Stimulated activated CD4-positive, alpha-beta T cell treated with anti-CD3 and anti-CD28 coated beads, Interleukin-2, amount 100 ng/mL, for 4 hours (primary cell): ENCODE measurements around the gene OR7A10.

Experiments used
- DNase-seq: peaks from one replicate; pipeline ENCODE4 v3.0.0-alpha.2; 2020; ENCODE audit warnings: low read depth

The OR7A10 gene

GRCh38 chr19:14848822-14849221 is at the start of gene OR7A10:
TSS of gene OR7A10 (minus strand) at chr19:14848922. CDS start at chr19:14841877, 7,045 bp downstream.
- DNase-seq: no peak

DNA sequence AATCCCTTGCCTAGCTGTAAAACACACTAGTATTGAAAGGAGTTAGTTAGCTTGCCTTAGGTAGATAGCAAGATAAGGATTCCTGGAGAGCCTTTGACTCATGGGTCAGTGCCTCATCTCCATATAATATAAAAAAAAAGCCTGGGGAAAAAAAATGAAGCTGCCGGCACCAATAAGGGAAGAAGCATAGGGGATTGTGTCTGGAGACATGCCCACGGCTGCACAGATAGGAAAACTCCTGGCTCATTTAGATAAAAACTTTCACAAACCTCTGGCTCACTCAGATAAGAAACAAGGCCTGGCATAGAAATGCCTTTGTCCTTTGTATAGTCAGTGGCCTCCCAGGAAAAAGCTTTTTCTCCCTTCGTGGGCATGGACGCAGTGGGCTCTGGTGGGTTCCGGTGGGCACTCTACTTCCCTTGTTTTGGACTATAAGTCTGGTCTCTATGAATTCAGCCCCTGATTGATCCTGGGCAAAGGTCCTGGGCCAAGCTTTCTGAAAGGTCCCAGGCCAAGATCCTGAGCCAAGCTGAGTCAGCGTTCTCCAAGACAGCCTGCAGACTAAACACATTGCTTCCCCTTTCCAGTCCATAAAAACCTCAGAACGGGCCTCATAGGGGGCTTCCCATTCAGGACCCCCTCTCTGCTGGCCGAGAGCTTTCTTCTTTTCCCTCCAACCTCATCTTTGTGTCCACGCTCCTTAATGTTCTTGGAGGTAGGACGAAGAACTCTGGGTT is 42.1 kb upstream of the OR7A10 start:
- no peak for DNase-seq

- DNase-seq: no peak
Observed at GRCh38 chr19:14889994-14890642, 41.4 kb upstream of the OR7A10 start.

DNA sequence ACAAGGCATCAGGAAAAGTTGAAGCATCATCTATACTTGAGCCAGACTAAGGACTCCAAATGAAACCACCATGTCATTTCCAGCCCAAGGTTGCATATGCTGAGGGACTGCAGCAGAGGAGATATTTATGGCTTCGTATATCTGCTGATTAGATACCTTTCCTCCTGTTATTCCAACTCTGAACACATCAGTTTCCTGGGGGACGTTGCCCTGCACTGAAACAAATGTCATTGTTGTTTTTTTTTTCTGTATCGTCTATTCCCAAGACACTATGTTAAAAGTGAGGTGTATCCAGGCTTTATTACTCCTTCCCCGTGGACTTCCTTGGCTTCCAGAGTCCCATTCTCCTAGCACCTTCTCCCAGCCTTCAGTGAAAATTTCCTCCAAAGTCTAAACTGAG is 37.3 kb upstream of the OR7A10 start, which contains the start of gene OR7A17:
Gene OR7A17 (minus strand): TSS at position 101 of the 400 bp plus-strand sequence. CDS start 4,777 bp downstream, outside the sequence.
- DNase-seq: no peak

DNA sequence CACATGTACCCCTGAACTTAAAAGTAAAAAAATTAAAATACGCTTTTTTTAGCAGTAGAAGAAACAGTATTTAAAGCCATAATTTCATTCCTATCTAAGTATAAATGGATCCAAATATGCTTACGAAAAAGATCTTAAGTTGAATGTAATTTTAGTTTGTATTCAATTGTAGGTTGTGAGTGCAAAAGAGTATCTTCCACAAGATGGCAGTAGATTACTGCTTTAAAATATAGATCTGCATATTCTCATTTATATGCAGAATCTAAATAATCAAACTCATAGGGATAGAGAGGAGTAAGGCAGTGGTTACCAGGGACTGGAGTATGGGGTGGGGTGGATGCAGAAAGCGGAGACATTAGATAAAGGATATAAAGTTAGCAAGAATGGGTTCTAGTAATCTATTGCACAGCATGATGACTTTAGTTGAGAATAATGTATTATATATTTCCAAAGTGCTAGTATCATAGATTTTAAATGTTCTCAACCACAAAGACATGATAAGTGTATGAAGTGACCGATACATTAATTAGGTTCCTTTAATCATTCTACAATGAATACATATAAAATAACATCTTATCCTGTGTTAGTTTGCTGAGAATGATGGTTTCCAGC is 23.0 kb upstream of the OR7A10 start:
- no peak for DNase-seq

GRCh38 chr19:14868497-14868896 is 19.8 kb upstream of the OR7A10 start:
- no peak for DNase-seq

DNA sequence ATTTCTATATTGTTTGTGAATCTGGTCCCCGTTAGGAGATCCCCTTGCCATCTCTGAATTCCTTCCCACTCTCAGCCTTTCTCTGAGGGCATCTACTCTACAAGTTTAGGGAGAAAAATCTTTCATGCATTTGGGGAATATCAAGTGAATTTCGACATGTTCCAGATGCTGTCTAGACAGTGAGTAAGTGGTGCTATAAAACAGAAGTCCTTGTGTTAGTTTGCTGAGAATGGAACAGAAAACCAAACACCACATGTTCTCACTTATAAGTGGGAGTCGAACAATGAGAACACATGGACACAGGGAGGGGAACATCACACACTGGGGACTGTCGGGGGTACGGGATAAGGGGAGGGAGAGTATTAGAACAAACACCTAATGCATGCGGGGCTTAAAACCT is 5.1 kb downstream of the OR7A10 start:
- DNase-seq: no peak

GRCh38 chr19:14843169-14843568 is 5.6 kb downstream of the OR7A10 start:
- DNase-seq: no peak

DNA sequence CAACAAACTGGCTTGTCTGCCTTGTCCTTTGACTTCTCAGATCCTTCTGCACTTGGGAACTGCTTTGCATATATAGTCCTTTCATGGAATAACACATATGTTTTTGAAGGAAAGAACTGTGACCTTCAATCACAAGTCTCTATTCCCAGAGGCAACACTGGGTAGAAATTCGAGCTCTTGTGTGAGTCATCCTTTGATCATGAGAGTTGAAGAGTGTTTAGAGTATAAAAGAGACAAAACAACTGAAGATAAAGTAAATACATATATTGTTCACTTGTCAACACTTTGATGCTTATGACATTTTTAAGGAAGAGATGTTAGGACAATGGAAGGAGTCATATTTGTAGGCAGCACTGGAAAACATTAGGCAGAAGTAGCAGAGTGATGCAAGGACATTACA is 8.5 kb downstream of the OR7A10 start:
- no peak for DNase-seq

DNA sequence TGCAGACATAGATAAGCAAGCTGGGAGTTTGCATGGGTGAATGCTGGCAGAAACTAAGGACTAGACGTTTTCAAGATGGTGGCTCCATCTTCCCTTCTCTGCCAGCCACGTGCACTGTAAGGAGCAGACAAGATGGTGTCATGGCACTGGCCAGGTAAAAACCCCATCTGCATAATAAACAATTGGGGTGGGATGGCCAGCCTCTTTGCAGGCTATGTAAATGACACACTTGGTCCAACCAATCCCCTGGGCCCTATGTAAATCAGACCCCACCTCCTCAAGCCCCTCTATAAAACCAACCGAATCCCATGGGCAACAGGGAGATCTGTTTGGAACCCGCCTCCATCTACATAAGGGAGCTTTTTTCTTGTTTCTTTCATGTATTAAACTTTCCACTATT is 11.3 kb downstream of the OR7A10 start:
- DNase-seq: no peak

DNA sequence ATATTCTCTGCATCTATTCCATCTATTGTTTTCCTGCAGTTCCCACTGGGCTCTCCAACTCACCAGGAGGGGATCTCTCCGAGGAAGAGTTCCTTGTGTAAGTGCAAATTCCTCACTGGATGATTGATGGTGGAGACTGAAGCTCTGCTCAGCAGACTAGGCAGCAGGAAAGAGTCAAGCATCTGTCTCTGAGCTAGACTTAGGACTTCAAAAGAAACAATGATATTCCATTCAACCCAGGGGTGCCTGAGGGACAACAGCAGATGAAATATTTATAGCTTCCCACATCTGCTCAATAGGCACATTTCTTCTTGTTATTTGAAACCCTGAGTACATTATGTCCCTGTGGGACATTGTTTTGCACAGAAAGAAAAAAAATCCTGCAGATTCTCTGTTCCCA is 13.7 kb downstream of the OR7A10 start, which contains the start of the genes OR7A5 and OR7C1:
Gene OR7A5 (minus strand): TSS at position 175 of the 400 bp plus-strand sequence. CDS start 6,944 bp downstream, outside the sequence.
Gene OR7C1 (minus strand): TSS at position 175 of the 400 bp plus-strand sequence. CDS start 35,049 bp downstream, outside the sequence.
- DNase-seq: no peak

DNA sequence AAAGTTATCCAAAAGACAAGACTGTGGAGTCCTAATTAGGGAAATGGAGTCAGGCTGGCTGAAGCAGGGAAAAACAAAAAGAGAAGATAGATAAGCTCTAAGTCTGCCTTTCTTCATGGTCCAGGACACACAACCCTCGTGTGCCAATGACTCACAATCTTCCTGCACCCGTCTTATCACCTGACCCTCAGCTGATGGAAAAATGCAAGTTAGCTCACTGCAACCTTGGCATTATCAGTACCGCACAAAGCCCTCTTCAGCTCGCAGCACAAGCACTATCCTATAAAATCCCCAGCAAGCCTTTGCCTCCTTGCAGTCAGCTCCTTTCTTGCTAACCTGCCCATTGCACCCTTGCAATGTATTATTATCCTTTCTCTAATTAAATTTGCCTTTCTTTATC is 18.0 kb downstream of the OR7A10 start:
- no peak for DNase-seq

- DNase-seq: no peak
Observed at GRCh38 chr19:14826006-14826405, 22.7 kb downstream of the OR7A10 start.

DNA sequence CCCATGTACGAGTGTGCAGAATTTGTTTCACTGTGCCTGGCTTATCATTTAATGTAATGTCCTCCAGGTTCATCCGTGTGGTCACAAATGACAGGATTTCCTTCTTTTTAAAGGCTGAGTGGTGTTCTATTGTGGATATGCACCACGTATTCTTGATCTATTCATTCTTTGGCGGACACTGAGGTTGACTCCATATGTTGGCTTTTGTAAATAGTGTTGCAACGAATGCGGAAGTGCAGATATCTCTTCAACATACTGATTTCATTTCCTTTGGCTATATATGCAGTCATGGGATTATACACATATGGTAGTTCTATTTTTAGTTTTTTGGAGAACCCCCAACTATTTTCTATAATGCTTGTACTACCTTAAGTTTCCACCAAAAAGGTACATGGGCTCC is 26.8 kb downstream of the OR7A10 start:
- no peak for DNase-seq

DNA sequence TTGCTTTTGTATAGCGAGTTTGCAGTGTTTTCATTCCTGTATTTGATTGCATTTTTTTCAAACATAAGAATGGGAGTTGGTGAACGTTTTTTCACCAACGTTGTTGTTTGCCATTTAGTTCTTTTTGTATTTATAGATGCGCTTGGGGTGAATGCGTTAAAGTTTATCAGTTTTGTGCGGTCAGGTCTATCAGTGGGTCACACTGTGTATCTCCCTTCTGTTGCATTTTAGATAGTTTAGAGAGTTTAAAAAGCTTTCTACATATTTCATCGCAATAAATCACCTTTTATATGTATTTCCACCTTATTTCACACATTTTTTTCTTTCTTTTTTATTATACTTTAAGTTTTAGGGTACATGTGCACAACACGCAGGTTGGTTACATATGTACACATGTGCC is 30.1 kb downstream of the OR7A10 start:
- DNase-seq: no peak

- DNase-seq: no peak
Observed at GRCh38 chr19:14817052-14817451, 31.7 kb downstream of the OR7A10 start.

- DNase-seq: no peak
Observed at GRCh38 chr19:14814982-14815652, 33.6 kb downstream of the OR7A10 start.

- DNase-seq: no peak
Observed at GRCh38 chr19:14809272-14810057, 39.3 kb downstream of the OR7A10 start.

- no peak for DNase-seq
Observed at GRCh38 chr19:14804765-14805164, 44.0 kb downstream of the OR7A10 start.

GRCh38 chr19:14798760-14799159 is 50.0 kb downstream of the OR7A10 start:
- no peak for DNase-seq

DNA sequence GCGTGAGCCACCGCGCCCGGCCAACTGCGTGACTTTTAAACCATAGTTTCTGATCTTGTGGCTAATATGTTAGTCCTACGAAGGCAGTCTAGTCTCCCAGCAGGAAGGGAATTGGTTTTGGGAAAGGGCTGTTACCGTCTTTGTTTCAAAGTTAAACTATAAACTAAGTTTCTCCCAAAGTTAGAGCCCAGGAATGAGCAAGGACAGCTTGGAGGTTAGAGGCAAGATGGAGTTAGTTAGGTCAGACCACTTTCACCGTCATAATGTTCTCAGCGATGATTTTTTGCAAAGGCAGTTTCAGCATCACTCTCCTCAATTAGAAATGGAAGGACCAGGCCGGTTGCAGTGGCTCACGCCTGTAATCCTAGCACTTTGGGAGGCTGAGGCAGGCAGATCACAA is 52.7 kb downstream of the OR7A10 start:
- no peak for DNase-seq
